GM21390 (cell line): ENCODE data around the gene CPEB1.

Experiments
- ATAC-seq: cut with Tn5 transposase; IDR thresholded peaks from one replicate; pipeline ENCODE4 v1.9.1; 2021; ENCODE audit not compliant: unreplicated experiment

CPEB1 gene

GRCh38 chr15:82647045-82647834 is at the start of gene CPEB1:
CPEB1 (minus strand) TSS chr15:82647363; CDS start chr15:82628459, 18,904 bp downstream.
- ATAC-seq: no peak

- no peak for ATAC-seq
Measured at GRCh38 chr15:82692171-82692570, 45.0 kb upstream of the CPEB1 start.

- ATAC-seq: no peak
Measured at GRCh38 chr15:82689147-82689546, 42.0 kb upstream of the CPEB1 start.

GRCh38 chr15:82688691-82689090 is 41.5 kb upstream of the CPEB1 start:
- no peak for ATAC-seq

- ATAC-seq: no peak
Measured at GRCh38 chr15:82681371-82681770, 34.2 kb upstream of the CPEB1 start.

GRCh38 chr15:82680200-82681102 is 33.3 kb upstream of the CPEB1 start:
- no peak for ATAC-seq

GRCh38 chr15:82679626-82680199 is 32.5 kb upstream of the CPEB1 start:
- no peak for ATAC-seq

- ATAC-seq: no peak
Measured at GRCh38 chr15:82677720-82678323, 30.7 kb upstream of the CPEB1 start.

GRCh38 chr15:82674873-82675272 is 27.7 kb upstream of the CPEB1 start:
- no peak for ATAC-seq

GRCh38 chr15:82670699-82671098 is 23.5 kb upstream of the CPEB1 start:
- ATAC-seq: no peak

GRCh38 chr15:82666606-82667005 is 19.4 kb upstream of the CPEB1 start:
- ATAC-seq: no peak

- ATAC-seq: no peak
Measured at GRCh38 chr15:82664021-82664420, 16.9 kb upstream of the CPEB1 start.

GRCh38 chr15:82663186-82663600 is 16.0 kb upstream of the CPEB1 start:
- no peak for ATAC-seq

GRCh38 chr15:82662641-82663040 is 15.5 kb upstream of the CPEB1 start:
- ATAC-seq: no peak

GRCh38 chr15:82660378-82660777 is 13.2 kb upstream of the CPEB1 start:
- no peak for ATAC-seq

- ATAC-seq: no peak
Measured at GRCh38 chr15:82656641-82657266, 9.6 kb upstream of the CPEB1 start.

- no peak for ATAC-seq
Measured at GRCh38 chr15:82655606-82656005, 8.4 kb upstream of the CPEB1 start.

GRCh38 chr15:82653483-82654168 is 6.5 kb upstream of the CPEB1 start:
- ATAC-seq: no peak

- no peak for ATAC-seq
Measured at GRCh38 chr15:82651708-82652107, 4.5 kb upstream of the CPEB1 start.

- ATAC-seq: no peak
Measured at GRCh38 chr15:82650046-82650670, 3.0 kb upstream of the CPEB1 start.
